GM19467 (cell line): Measurements from ENCODE around the gene VRK3.

ENCODE experiments used
- ATAC-seq: cut with Tn5 transposase; IDR thresholded peaks from one replicate; pipeline ENCODE4 v1.9.1; 2021; ENCODE audit warnings: mild to moderate bottlenecking, moderate library complexity; ENCODE audit not compliant: unreplicated experiment

The VRK3 gene

DNA sequence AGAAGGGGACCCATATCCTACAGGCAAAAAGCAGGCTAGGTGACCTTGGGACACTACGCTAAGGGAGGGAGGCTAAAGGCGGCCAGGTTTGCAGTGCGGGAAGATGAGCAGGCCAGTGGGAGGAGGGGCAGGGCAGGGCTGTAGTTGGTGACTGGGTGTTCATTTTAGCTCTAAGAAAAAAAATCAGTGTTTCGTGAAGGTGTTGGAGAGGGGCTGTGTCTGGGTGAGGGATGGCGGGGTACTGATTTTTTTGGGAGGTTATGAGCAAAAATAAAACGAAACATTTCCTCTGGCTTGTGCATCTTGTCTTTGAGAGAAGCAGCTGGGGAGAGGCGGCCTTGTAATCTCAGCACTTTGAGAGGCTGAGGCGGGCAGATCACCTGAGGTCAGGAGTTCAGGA is 91.5 kb downstream of the VRK3 start:
- no peak for ATAC-seq

DNA sequence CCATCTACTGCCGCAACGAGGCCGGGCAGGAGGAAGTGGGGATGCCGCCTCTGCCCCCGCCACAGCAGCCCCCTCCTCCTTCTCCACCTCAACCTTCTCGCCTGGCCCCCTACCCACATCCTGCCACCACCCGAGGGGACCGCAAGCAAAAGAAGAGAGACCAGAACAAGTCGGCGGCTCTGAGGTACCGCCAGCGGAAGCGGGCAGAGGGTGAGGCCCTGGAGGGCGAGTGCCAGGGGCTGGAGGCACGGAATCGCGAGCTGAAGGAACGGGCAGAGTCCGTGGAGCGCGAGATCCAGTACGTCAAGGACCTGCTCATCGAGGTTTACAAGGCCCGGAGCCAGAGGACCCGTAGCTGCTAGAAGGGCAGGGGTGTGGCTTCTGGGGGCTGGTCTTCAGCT is 92.4 kb downstream of the VRK3 start:
- ATAC-seq, result no peak

DNA sequence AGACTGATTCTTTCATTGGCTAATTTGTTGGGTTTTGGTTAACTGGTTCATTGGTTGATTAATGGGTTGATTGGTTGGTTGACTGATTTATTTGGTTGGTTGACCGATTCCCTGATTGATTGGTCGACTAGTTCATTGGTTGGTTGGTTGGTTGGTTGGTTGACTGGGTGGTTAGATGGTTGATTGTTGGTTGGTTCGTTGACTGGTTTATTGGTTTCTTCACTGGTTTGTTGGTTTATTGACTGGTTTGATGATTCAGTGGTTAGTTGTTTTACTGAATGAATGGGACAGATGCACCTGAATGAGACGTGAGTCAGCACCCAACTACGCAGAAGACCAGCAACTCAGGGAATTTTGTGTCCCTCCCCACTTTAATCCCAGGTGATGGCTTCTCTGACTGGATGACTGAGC is 93.1 kb downstream of the VRK3 start:
- no peak for ATAC-seq

DNA sequence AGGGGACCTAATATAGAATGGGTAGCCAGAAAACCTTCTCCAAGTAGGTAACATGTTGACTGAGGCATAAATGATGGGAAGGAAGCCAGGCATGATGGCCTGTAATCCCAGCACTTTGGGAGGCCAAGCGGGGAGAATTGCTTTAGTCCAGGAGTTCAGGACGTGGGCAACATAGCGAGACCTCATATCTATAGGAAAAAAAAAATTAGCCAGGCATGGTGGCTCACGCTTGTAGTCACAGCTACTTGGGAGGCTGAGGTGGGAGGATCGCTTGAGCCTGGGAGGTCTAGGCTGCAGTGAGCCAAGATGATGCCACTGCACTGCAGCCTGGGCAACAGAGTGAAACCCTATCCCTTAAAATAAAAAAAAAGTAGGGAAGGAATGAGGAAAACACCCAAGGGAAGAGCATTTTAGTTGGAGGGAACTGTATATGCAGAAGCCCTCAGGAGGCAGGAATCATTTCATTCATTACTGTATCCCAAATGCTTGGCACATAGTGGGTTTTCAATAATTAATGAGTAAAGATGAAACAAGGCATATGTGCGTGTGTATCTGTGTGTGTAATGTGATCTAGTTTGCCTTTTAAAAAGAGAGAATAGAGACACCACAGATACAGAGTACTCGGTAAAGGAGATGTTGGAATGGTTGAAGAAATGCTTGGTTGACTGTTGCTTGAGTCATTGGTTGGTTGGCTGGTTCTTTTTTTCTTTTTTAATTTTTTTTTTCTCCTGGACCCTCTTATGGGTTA is 93.7 kb downstream of the VRK3 start:
- ATAC-seq, result no peak

DNA sequence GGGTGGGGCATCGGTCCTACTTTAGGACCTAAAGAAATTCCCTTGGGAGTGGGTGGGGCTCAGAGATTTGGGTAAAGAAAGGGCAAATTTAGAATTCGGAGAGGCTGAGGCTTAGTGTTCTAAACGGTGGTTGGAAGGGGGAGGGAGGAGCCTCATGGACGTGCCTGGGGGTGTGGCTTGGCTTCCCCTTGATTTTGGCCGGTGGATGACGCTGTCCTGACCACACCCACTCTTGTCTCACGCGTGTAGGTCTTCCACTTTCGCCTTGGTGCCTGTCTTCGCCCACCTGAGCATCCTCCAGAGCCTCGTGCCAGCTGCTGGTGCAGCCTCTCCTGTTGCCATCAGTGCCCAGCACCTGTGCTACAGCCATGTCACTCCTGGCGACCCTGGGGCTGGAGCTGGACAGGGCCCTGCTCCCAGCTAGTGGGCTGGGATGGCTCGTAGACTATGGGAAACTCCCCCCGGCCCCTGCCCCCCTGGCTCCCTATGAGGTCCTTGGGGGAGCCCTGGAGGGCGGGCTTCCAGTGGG is 94.6 kb downstream of the VRK3 start:
- ATAC-seq, result no peak

DNA sequence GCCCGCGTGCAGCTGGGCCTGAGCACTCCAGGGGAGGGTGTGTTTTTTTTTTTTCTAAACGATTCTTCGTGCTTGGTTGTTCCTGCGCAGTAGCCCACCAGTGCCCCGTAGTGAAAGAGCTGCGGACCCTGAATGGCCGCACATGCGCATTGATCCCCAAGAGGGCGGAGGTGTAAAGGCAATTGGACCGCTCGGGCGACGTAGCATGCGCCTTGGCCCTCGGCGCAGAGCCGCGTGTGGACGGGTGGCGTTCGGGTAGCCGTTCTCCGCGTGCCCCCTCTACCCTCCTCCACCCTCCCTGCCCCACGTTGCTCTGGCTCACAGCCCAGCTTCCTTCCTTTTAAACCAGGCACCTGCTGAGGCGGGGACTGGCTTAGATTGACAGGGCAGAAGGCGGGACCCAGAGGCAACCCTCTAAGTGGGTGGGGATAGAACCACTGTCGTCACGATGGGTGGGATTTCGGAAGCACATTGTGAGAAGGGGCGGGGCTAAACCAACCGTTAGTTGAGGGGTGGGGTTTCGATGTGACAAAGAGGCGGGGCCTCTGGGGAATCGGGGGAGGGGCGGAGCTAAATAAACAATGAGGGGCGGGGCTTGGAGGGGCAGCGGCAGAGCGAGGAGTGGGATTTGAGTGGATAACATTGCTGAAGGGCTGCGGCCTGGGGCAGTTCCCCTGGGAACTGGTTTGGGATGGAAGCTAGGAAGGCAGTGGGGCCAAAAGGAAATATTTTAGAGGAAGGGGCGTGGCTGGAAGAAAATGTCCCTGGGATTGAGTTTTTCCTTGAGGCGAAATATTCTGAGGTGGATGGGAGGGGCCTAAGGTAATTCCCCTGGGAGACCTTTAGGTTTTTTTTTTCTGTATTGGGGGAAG is 95.3 kb downstream of the VRK3 start:
- peak; percentile 63 for ATAC-seq

DNA sequence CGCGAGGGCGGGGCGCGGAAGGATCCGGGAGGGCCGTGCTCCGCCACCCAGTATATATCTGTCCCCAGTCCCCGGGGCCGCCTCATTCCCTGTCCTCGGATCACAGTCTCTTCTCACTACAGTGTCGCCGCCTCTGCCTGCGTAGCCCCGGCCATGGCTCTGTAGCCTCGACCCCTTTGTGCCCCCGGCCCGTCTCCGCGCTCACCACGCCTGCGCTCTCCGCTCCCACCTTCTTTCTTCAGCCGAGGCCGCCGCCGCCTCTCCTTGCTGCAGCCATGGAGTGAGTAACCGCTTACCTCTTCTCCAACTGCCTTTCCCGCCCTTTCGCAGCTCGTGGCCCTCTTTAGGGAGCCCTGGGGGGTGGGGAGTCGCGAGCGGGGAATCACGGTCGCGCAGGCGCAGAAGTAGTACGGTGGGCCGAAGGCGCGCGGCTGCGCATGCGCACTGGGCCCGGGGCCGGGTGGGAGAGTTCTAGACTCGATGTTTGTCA is 96.0 kb downstream of the VRK3 start, which contains the start of the genes ATF5 and NUP62:
ATF5 (plus strand) TSS at position 85 of the 490 bp plus-strand sequence. CDS start 1,646 bp downstream, outside the sequence.
NUP62 (minus strand) TSS at position 384 of the 490 bp plus-strand sequence. CDS start 19,697 bp downstream, outside the sequence.
- peak; percentile 45 for ATAC-seq

DNA sequence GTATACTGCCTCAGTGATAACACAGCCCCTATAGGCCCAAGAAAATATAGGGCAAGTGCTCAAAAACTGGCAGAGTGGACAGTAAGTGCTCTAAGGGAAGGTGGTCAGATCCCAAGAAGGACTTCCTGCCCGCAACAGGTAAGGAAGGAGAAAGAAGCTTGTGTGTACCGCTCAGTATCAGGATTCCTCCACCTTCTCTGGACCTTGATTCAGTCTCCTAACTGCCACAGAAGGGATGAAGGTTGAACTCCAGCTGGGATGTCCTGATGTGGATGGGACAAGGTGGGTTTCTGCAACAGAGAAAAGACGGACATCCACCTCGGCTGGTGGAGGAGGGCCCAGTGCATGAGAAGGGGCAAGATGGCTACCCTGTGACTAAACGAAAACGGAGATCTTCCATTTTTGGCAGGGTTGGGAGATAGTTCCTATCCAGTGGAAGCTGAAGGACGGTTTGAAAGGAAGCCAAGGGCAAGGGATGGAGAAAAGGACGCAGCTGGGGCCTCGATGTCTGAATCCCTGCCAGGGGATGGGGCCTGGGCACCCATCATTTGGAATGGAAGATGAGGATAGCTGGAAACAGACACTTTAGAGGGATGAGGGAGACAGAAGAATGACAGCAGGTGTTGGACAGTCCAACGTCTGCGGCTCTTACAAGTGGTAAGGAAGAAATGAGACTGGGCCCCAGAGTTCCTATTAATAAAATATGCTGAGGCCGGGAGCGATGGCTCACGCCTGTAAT is 97.5 kb downstream of the VRK3 start:
- ATAC-seq, result no peak

DNA sequence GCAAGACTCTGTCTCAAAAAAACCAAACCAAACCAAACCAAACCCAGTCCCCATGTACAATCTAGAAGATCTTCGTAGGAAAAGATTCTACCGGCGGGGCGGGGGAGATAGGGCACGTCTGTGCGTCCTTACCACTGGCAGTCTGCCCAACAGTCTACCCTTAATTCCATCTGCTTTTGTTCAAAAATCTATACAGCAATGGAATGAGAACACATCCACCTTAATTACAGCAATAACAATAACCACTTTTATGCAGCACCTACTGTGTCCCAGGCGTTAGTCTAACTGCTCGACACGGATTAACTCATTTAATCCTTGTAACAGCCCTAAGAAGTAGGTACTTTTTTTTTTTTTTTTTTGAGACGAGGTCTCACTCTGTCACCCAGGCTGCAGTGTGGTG is 98.7 kb downstream of the VRK3 start:
- no peak for ATAC-seq
